Vagina (tissue), 2 donors: ENCODE results near the gene CSTB.

Experiments
- POLR2A ChIP-seq, 2 donors: fragments of 450-650 bp; IDR thresholded peaks; one replicate each; pipeline ENCODE4 v1.6.1; 2017; ENCODE audit warnings: antibody characterized with exemption in 2 of 2, mild to moderate bottlenecking in 2 of 2, moderate library complexity in 2 of 2
- TF ChIP-seq, protein P1 (sequence below), 3 experiments: fragments of 450-650 bp in 2 of 3; fragments of 200-600 bp in 1 of 3; sonication (generic) in 1 of 3; IDR thresholded peaks; one replicate each; pipeline ENCODE4 v1.5.1; 2017 to 2019; ENCODE audit warnings: antibody characterized with exemption in 3 of 3, mild to moderate bottlenecking in 2 of 3, moderate library complexity in 2 of 3

- TF ChIP-seq POLR2A (IDR thresholded peaks at IDR 0.05) = no peak
- TF ChIP-seq, protein P1, sequence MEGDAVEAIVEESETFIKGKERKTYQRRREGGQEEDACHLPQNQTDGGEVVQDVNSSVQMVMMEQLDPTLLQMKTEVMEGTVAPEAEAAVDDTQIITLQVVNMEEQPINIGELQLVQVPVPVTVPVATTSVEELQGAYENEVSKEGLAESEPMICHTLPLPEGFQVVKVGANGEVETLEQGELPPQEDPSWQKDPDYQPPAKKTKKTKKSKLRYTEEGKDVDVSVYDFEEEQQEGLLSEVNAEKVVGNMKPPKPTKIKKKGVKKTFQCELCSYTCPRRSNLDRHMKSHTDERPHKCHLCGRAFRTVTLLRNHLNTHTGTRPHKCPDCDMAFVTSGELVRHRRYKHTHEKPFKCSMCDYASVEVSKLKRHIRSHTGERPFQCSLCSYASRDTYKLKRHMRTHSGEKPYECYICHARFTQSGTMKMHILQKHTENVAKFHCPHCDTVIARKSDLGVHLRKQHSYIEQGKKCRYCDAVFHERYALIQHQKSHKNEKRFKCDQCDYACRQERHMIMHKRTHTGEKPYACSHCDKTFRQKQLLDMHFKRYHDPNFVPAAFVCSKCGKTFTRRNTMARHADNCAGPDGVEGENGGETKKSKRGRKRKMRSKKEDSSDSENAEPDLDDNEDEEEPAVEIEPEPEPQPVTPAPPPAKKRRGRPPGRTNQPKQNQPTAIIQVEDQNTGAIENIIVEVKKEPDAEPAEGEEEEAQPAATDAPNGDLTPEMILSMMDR (IDR thresholded peaks at IDR 0.05) = no peak
Observed at GRCh38 chr21:43820466-43820865, 44.4 kb upstream of the CSTB start.
